Glutamatergic neuron (in vitro differentiated cells): Measurements from ENCODE around the gene RMI2. TPM values are rescaled to one million over a fixed set of nuclear protein-coding genes. Genes with fewer than 3 reads are reported as not detected.

Source experiments
- DNase-seq: peaks from one replicate; pipeline ENCODE4 v3.0.0; 2022
- H3K27ac Mint-ChIP-seq: one replicate; pipeline ENCODE4 v1.8.0; 2020; ENCODE audit warnings: mild to moderate bottlenecking, mixed read lengths, inconsistent platforms; ENCODE audit not compliant: unreplicated experiment
- H3K27me3 Mint-ChIP-seq: one replicate; pipeline ENCODE4 v1.8.0; 2020; ENCODE audit warnings: mild to moderate bottlenecking, moderate library complexity, mixed read lengths, inconsistent platforms; ENCODE audit not compliant: unreplicated experiment
- H3K36me3 Mint-ChIP-seq: one replicate; pipeline ENCODE4 v1.8.0; 2020; ENCODE audit warnings: mild to moderate bottlenecking, mixed read lengths, inconsistent platforms; ENCODE audit not compliant: unreplicated experiment
- H3K4me1 Mint-ChIP-seq: one replicate; pipeline ENCODE4 v1.8.0; 2020; ENCODE audit warnings: mild to moderate bottlenecking, low read depth, mixed read lengths, inconsistent platforms; ENCODE audit not compliant: unreplicated experiment
- H3K4me3 Mint-ChIP-seq: one replicate; pipeline ENCODE4 v1.8.0; 2020; ENCODE audit warnings: mild to moderate bottlenecking, mixed read lengths, inconsistent platforms; ENCODE audit not compliant: unreplicated experiment
- H3K9me3 Mint-ChIP-seq: one replicate; pipeline ENCODE4 v1.8.0; 2020; ENCODE audit warnings: mild to moderate bottlenecking, moderate library complexity, mixed read lengths, inconsistent platforms; ENCODE audit not compliant: unreplicated experiment
- total RNA-seq: library from RNA; stranded (reverse); fragmentation: NEBNext Ultra II Directional; extraction: Animal tissue kit (Norgen Biotek cat#: 25700); gene quantifications from one replicate; pipeline ENCODE4 v1.2.1, GENCODE V29; 2021; ENCODE audit not compliant: unreplicated experiment
- TF ChIP-seq, protein P1 (sequence below): fragments of 200-600 bp; sonication (generic); IDR thresholded peaks from one replicate; pipeline ENCODE4 v1.5.0; 2021; ENCODE audit not compliant: partially characterized antibody, unreplicated experiment

The RMI2 gene
- total RNA-seq, 1 donor from 2014 or later = 4.2 TPM

DNA sequence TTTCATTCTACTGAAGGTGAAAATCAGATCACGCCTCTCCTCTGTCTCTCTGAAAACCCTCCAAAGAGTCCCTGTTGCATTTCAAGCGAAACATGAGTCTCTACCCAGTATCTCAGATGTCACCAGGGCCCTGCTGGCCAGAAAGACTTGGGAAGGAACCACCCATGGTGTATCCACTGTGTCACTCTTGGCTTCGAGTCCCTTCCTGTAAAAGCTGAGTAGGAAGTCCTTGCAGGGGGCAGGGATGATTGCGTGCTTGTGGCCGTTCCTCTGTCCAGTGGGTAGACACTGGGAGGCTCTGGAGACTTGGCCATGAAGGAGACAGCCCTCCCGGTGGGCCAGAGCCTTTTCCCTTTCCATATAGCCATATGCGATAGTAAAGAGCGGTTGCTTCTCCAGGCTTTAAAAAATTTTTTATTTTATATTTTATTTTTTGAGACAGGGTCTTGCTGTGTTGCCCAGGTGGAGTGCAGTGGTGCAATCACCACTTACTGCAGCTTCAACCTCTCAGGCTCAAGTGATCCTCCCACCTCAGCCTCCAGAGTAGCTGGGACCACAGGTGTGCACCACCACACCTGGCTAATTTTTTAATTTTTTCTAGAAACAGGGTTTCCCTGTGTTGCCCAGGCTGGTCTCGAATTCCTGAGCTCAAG is 19.0 kb upstream of the RMI2 start:
- TF ChIP-seq, protein P1, sequence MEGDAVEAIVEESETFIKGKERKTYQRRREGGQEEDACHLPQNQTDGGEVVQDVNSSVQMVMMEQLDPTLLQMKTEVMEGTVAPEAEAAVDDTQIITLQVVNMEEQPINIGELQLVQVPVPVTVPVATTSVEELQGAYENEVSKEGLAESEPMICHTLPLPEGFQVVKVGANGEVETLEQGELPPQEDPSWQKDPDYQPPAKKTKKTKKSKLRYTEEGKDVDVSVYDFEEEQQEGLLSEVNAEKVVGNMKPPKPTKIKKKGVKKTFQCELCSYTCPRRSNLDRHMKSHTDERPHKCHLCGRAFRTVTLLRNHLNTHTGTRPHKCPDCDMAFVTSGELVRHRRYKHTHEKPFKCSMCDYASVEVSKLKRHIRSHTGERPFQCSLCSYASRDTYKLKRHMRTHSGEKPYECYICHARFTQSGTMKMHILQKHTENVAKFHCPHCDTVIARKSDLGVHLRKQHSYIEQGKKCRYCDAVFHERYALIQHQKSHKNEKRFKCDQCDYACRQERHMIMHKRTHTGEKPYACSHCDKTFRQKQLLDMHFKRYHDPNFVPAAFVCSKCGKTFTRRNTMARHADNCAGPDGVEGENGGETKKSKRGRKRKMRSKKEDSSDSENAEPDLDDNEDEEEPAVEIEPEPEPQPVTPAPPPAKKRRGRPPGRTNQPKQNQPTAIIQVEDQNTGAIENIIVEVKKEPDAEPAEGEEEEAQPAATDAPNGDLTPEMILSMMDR = no peak
- Mint-ChIP-seq H3K27ac (no peak overlapping the region), H3K27me3 (peaks cover 4% of the 10 kb centered on the region), H3K4me1 (peaks cover 7% of the 10 kb centered on the region), H3K36me3 (no peaks in the 10 kb centered on the region), H3K9me3 (peaks cover 3% of the 10 kb centered on the region), H3K4me3 (no peak overlapping the region)
- no peak for DNase-seq

DNA sequence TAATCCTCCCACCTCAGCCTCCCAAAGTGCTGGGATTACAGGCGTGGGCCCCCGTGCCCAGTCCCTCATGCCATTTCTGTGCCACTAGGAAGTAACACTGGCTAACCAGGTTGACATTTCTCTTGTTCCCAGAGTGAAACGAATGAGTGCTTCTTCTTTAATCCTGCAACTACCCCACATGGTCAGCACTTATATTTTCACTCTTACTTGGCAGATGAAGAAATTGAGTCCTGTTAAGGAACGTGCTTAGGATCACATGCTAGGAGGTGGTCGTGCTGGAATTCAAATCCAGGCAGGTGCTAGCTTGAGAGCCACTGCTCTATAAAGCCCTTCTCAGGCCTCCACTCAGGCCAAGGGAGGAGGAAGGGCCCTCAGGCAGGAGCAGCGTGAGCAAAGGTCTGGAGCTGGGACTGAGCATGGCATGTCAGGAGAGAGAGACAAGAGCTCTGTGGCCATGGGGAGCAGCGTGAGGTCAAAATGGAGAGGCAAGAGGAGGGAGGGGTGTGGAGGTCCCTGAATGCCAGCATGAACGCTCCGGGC is 18.5 kb upstream of the RMI2 start:
- H3K9me3 Mint-ChIP-seq = peaks cover 3% of the 10 kb centered on the region
- DNase-seq = no peak
- H3K4me1 Mint-ChIP-seq = peaks cover 7% of the 10 kb centered on the region
- no peak overlapping the region for H3K27ac Mint-ChIP-seq
- H3K4me3 Mint-ChIP-seq = no peak overlapping the region
- H3K27me3 Mint-ChIP-seq = peaks cover 4% of the 10 kb centered on the region
- TF ChIP-seq, protein P1 = no peak
- no peaks in the 10 kb centered on the region for H3K36me3 Mint-ChIP-seq

DNA sequence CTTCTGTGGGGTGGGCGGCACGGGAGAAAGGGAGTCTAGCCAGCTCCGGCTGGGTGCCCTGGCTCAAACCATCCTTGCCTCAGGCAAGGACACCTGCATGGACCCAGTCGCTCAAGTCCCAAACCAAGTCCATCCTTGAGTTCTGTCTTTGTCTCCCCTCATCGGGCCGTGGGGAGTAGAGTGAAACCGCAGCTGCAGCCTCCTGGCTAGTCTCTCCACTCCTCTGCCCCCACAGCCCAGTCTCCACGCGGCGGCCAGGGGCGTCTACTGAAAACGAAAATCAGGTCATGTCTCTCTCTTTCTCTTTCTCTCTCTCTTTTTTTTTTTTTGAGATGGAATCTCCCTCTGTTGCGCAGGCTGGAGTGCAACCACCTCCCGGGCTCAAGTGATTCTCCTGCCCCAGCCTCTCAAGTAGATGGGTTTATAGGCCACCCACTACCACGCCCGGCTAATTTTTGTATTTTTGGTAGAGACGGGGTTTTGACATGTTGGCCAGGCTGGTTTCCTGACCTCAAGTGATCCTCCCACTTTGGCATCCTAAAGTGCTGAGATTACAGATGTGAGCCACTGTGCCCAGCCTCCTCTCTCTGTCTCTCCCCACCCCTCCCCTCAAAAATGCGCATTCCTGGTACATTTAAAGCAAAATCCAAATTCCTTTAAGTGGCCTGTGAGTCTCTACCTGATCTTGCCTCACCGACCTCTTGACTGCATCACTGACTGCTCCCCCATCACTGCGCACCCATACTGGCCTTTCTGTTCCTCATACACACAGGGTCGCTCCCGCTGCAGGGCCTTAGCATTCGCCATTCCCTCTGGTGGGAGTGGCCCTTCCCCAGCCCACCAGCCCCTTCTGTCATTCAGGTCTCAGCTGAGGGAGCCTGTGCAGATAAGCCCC is 17.7 kb upstream of the RMI2 start:
- Mint-ChIP-seq H3K9me3 (peaks cover 1% of the 10 kb centered on the region), H3K36me3 (no peaks in the 10 kb centered on the region), H3K27me3 (peaks cover 4% of the 10 kb centered on the region), H3K4me1 (peaks cover 7% of the 10 kb centered on the region), H3K27ac (no peak overlapping the region), H3K4me3 (no peak overlapping the region)
- TF ChIP-seq, protein P1 = no peak
- no peak for DNase-seq

DNA sequence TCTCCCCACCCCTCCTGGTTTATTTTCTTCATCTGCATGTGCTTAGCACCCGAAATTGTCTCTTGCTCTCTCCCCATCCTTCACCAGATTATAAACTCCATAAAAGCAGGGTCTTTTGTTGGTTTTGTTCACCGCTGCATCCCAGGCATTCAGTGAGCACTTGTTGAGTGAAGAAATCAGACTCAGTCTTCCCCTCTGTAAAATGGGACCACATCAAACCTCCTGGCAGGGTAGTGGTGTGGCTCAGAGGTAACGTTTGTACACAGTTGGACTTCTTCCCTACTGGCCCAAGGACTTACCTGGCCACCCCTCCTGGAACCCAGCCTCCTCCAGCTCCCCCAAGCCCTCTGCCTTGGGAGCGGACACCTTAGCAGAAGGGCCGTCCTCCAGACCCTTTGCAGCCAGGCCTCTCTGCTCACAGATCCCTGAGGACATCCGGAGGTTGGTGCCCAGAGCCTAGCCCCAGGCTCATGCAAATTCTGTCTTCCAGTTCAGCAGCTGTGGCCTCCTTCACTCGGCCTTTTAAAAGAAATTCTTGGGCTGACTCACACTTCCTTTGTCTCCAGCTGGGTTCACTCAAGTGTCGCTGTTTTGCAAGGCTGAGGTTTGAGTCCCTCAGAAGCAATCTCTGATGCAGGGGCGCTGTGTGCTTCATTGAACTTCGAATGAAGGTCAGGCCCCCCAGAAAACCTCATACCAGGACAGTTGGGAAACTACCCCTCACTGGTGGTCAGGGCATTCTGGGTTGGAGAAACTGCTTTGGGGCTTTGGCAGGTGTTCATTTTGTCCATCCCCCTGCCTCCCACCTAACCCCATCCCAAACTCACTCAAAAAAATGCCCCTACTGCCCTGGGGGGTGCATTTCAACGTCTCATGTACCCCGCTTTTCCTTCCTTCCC is 16.8 kb upstream of the RMI2 start:
- no peaks in the 10 kb centered on the region for H3K36me3 Mint-ChIP-seq
- peaks cover 4% of the 10 kb centered on the region for H3K27me3 Mint-ChIP-seq
- TF ChIP-seq, protein P1 = no peak
- H3K27ac Mint-ChIP-seq = peak overlapping the region; percentile 56
- H3K9me3 Mint-ChIP-seq = peaks cover 1% of the 10 kb centered on the region
- H3K4me1 Mint-ChIP-seq = peaks cover 7% of the 10 kb centered on the region
- DNase-seq = peak; percentile 40
- H3K4me3 Mint-ChIP-seq = peak overlapping the region; percentile 41
